GM20000 (cell line): ENCODE measurements around the gene NUMB.

Experiments used
- DNase-seq: peaks from one replicate; pipeline ENCODE4 v3.0.0; 2012; ENCODE audit warnings: low spot score
- CTCF ChIP-seq: IDR thresholded peaks from 2 replicates; pipeline ENCODE4 v1.5.1; 2012; ENCODE audit warnings: mild to moderate bottlenecking, control low read depth; ENCODE audit errors: extremely low read depth, missing control alignments

The NUMB gene

GRCh38 chr14:73465823-73466532 lies 7.6 kb upstream of the NUMB start:
- no peak for TF ChIP-seq CTCF
- no peak for DNase-seq

- DNase-seq, result no peak
- TF ChIP-seq CTCF, result no peak
Observed at GRCh38 chr14:73463411-73463810, 5.1 kb upstream of the NUMB start.

GRCh38 chr14:73462815-73463214 lies 4.5 kb upstream of the NUMB start:
- DNase-seq, result no peak

GRCh38 chr14:73462048-73462715 lies 3.8 kb upstream of the NUMB start:
- TF ChIP-seq CTCF, result no peak
- DNase-seq, result no peak

More at GRCh38 chr14:73462815-73463214, 4.5 kb upstream of the NUMB start:
- TF ChIP-seq CTCF, result no peak

GRCh38 chr14:73461478-73462047 lies 3.2 kb upstream of the NUMB start:
- DNase-seq, result no peak
- TF ChIP-seq CTCF, result no peak

- TF ChIP-seq CTCF, result no peak
Observed at GRCh38 chr14:73460691-73461127, 2.4 kb upstream of the NUMB start.

GRCh38 chr14:73459959-73460358 lies 1.6 kb upstream of the NUMB start:
- DNase-seq, result no peak
- no peak for TF ChIP-seq CTCF

More at GRCh38 chr14:73460691-73461127, 2.4 kb upstream of the NUMB start:
- DNase-seq, result no peak
